Measurements from ENCODE around the gene INO80C.

Gene INO80C

DNA sequence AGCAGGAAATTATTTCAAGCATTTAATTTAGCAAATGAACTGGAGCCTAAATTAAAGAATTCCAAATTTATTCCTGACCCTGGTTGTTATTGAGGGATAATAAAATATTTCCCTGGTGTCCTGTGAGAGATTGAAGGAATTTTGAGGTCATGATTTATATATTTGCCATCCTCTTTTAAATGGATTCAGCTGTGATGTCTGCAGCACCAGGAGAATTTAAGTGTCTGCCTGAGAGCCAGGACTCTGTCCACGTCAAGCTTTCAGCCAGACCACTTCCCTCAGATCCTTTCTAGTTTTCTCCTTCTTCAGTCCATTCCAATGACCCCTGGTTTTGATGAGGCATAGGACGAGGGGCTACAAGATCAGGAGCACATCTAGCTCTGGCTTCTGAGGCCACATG lies 59.9 kb downstream of the INO80C start:
- no peak overlapping the region for H2AK5ac ChIP-seq (ENCODE audit: low read length)
- no CpG with 5 or more reads among the region's 2 CpGs for WGBS (ENCODE audit: extremely low coverage, insufficient coverage, insufficient read length)

DNA sequence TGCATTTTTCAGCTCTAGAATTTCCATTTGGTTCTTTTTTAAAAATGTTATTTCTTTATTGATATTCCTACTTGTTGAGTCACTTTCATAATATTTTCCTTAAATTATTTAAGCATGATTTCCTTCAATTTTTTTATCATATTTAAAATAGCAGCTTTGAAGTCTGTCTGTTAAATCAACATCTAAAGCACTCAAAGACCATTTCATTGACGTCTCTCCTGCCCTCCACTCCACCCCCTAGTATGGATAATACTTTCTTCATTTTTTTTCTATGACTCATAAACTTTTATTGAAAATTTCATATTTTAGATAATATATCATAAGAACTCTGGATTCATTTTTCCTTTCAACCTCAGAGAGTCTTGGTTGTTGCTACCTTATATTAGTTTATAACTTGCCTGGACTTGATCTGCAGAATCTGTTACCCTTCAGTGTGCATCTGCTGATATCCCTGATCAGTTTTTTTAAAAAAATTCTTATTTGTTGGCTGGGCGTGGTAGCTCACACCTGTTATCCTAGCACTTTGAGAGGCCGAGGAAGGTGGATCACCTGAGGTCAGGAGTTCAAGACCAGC lies 61.6 kb downstream of the INO80C start:
- H4K12ac ChIP-seq (ENCODE audit: low read depth, low read length), result no peak overlapping the region
- no peak overlapping the region for H2AFZ ChIP-seq (ENCODE audit: insufficient read depth, low read length, poor library complexity)
- no peak for DNase-seq
- H3K14ac ChIP-seq (ENCODE audit: low read length), result no peak overlapping the region
- H3K23ac ChIP-seq (ENCODE audit: low read length), result no peak overlapping the region
- no peak overlapping the region for H2BK120ac ChIP-seq (ENCODE audit: insufficient read depth, low read length, poor library complexity)
- H3K27ac ChIP-seq (ENCODE audit: low read depth, low read length), result no peak overlapping the region
- no peaks in the 10 kb centered on the region for H3K27me3 ChIP-seq (ENCODE audit: insufficient read depth, low read length)
- H2BK5ac ChIP-seq (ENCODE audit: low read depth, low read length, poor library complexity), result no peak overlapping the region
- H2AK5ac ChIP-seq (ENCODE audit: low read length), result no peak overlapping the region
- H3K18ac ChIP-seq (ENCODE audit: low read length), result no peak overlapping the region
- no CpG with 5 or more reads among the region's 3 CpGs for WGBS (ENCODE audit: extremely low coverage, insufficient coverage, insufficient read length)
- no peaks in the 10 kb centered on the region for H3K4me1 ChIP-seq (ENCODE audit: control insufficient read depth in 1 of 2, insufficient read depth in 2 of 2, low read length in 2 of 2)
- no peak overlapping the region for H2BK12ac ChIP-seq (ENCODE audit: low read length)
- no peak overlapping the region for H3K4ac ChIP-seq (ENCODE audit: low read depth, low read length)
- no peak overlapping the region for H3K4me2 ChIP-seq (ENCODE audit: low read length)
- H3K36me3 ChIP-seq (ENCODE audit: control insufficient read depth in 1 of 2, insufficient read depth in 2 of 2, low read length in 2 of 2), result no peaks in the 10 kb centered on the region
- no peak overlapping the region for H3K4me3 ChIP-seq (ENCODE audit: low read depth, low read length)
- no peaks in the 10 kb centered on the region for H3K9me3 ChIP-seq (ENCODE audit: insufficient read depth, low read depth, low read length)
- no peaks in the 10 kb centered on the region for H3K79me1 ChIP-seq (ENCODE audit: low read length)
- H3K9ac ChIP-seq (ENCODE audit: low read length), result no peak overlapping the region
- H4K91ac ChIP-seq (ENCODE audit: low read depth, low read length), result no peak overlapping the region
- no peak overlapping the region for H4K8ac ChIP-seq (ENCODE audit: low read depth, low read length)
- H3K79me2 ChIP-seq (ENCODE audit: control insufficient read depth, insufficient read depth, low read length, poor library complexity), result no peaks in the 10 kb centered on the region

More for the DNA sequence above, 59.9 kb downstream of the INO80C start:
- Histone ChIP-seq H3K4me1 (ENCODE audit: control insufficient read depth in 1 of 2, insufficient read depth in 2 of 2, low read length in 2 of 2) (peaks cover 4 to 9% of the 10 kb centered on the region in 2 experiments), H3K4ac (ENCODE audit: low read depth, low read length) (no peak overlapping the region), H3K79me1 (ENCODE audit: low read length) (no peaks in the 10 kb centered on the region), H3K4me2 (ENCODE audit: low read length) (no peak overlapping the region), H3K14ac (ENCODE audit: low read length) (no peak overlapping the region), H3K79me2 (ENCODE audit: control insufficient read depth, insufficient read depth, low read length, poor library complexity) (no peaks in the 10 kb centered on the region), H3K36me3 (ENCODE audit: control insufficient read depth in 1 of 2, insufficient read depth in 2 of 2, low read length in 2 of 2) (no peaks in the 10 kb centered on the region), H3K9me3 (ENCODE audit: insufficient read depth, low read depth, low read length) (no peaks in the 10 kb centered on the region), H2AFZ (ENCODE audit: insufficient read depth, low read length, poor library complexity) (no peak overlapping the region), H3K23ac (ENCODE audit: low read length) (no peak overlapping the region), H2BK12ac (ENCODE audit: low read length) (peak overlapping the region; percentile 81), H4K12ac (ENCODE audit: low read depth, low read length) (no peak overlapping the region), H2BK120ac (ENCODE audit: insufficient read depth, low read length, poor library complexity) (no peak overlapping the region), H3K27ac (ENCODE audit: low read depth, low read length) (no peak overlapping the region), H3K27me3 (ENCODE audit: insufficient read depth, low read length) (no peaks in the 10 kb centered on the region), H4K91ac (ENCODE audit: low read depth, low read length) (no peak overlapping the region), H3K9ac (ENCODE audit: low read length) (no peak overlapping the region), H3K4me3 (ENCODE audit: low read depth, low read length) (no peak overlapping the region), H2BK5ac (ENCODE audit: low read depth, low read length, poor library complexity) (no peak overlapping the region), H4K8ac (ENCODE audit: low read depth, low read length) (no peak overlapping the region), H3K18ac (ENCODE audit: low read length) (no peak overlapping the region)
- DNase-seq, result no peak

DNA sequence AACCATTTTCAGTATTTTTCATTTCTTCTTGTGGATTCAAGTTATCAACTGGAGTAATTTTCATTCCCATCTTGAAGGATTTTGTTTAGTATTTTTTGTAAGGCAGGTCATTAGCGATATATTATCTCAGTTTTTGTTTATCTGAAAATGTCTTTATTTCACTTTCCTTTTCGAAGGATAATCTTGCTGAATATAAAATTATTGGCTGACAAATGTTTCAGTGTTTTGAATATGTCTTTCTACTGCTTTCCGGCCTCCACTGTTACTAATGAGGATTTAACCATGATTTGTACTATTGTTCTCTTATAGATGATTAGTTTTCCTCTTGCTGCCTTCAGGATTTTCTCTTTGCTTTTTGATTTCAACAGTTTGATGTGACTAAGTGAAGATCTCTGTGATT lies 62.4 kb downstream of the INO80C start:
- Histone ChIP-seq H4K12ac (ENCODE audit: low read depth, low read length) (no peak overlapping the region), H2AFZ (ENCODE audit: insufficient read depth, low read length, poor library complexity) (no peak overlapping the region), H3K4me2 (ENCODE audit: low read length) (no peak overlapping the region), H3K79me2 (ENCODE audit: control insufficient read depth, insufficient read depth, low read length, poor library complexity) (no peaks in the 10 kb centered on the region), H3K4me3 (ENCODE audit: low read depth, low read length) (no peak overlapping the region), H2AK5ac (ENCODE audit: low read length) (no peak overlapping the region), H3K14ac (ENCODE audit: low read length) (no peak overlapping the region), H4K8ac (ENCODE audit: low read depth, low read length) (no peak overlapping the region), H3K4ac (ENCODE audit: low read depth, low read length) (no peak overlapping the region), H3K36me3 (ENCODE audit: control insufficient read depth in 1 of 2, insufficient read depth in 2 of 2, low read length in 2 of 2) (no peaks in the 10 kb centered on the region), H3K27me3 (ENCODE audit: insufficient read depth, low read length) (no peaks in the 10 kb centered on the region), H3K9me3 (ENCODE audit: insufficient read depth, low read depth, low read length) (no peaks in the 10 kb centered on the region), H2BK5ac (ENCODE audit: low read depth, low read length, poor library complexity) (no peak overlapping the region), H4K91ac (ENCODE audit: low read depth, low read length) (no peak overlapping the region), H3K27ac (ENCODE audit: low read depth, low read length) (no peak overlapping the region), H3K18ac (ENCODE audit: low read length) (no peak overlapping the region), H3K23ac (ENCODE audit: low read length) (no peak overlapping the region), H3K9ac (ENCODE audit: low read length) (no peak overlapping the region), H2BK12ac (ENCODE audit: low read length) (no peak overlapping the region), H2BK120ac (ENCODE audit: insufficient read depth, low read length, poor library complexity) (no peak overlapping the region), H3K79me1 (ENCODE audit: low read length) (no peaks in the 10 kb centered on the region), H3K4me1 (ENCODE audit: control insufficient read depth in 1 of 2, insufficient read depth in 2 of 2, low read length in 2 of 2) (no peaks in the 10 kb centered on the region)
- no peak for DNase-seq
- no CpG with 5 or more reads among the region's 3 CpGs for WGBS (ENCODE audit: extremely low coverage, insufficient coverage, insufficient read length)

DNA sequence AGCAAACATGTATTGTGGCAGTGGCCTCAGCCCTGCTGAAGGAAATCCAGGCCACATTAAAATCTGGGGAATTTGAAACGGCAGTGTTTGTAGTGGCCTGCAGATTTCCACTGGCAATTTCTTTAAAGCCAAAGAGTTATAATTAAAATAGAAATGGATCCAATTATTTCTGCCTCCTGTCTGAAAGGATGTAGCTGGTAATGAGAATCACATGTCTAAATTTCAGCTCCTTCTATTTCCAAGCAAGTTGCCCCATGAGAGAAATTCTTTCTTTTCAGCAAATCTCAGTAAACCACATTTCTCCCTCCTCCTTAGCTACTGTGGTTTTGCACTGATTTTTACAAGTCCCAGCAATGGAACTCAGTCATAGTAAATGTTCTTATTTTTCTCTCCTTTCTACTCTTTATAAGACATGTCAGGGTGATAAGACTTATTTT lies 65.2 kb downstream of the INO80C start:
- Histone ChIP-seq H4K12ac (ENCODE audit: low read depth, low read length) (no peak overlapping the region), H3K79me2 (ENCODE audit: control insufficient read depth, insufficient read depth, low read length, poor library complexity) (no peaks in the 10 kb centered on the region), H3K14ac (ENCODE audit: low read length) (no peak overlapping the region), H3K4me2 (ENCODE audit: low read length) (no peak overlapping the region), H2AFZ (ENCODE audit: insufficient read depth, low read length, poor library complexity) (no peak overlapping the region), H3K23ac (ENCODE audit: low read length) (no peak overlapping the region), H3K9me3 (ENCODE audit: insufficient read depth, low read depth, low read length) (no peaks in the 10 kb centered on the region), H4K8ac (ENCODE audit: low read depth, low read length) (no peak overlapping the region), H3K9ac (ENCODE audit: low read length) (no peak overlapping the region), H4K91ac (ENCODE audit: low read depth, low read length) (no peak overlapping the region), H2AK5ac (ENCODE audit: low read length) (no peak overlapping the region), H3K27me3 (ENCODE audit: insufficient read depth, low read length) (no peaks in the 10 kb centered on the region), H3K4me3 (ENCODE audit: low read depth, low read length) (no peak overlapping the region), H3K4ac (ENCODE audit: low read depth, low read length) (no peak overlapping the region), H2BK12ac (ENCODE audit: low read length) (no peak overlapping the region), H3K4me1 (ENCODE audit: control insufficient read depth in 1 of 2, insufficient read depth in 2 of 2, low read length in 2 of 2) (no peaks in the 10 kb centered on the region), H3K79me1 (ENCODE audit: low read length) (no peaks in the 10 kb centered on the region), H2BK120ac (ENCODE audit: insufficient read depth, low read length, poor library complexity) (no peak overlapping the region), H3K18ac (ENCODE audit: low read length) (no peak overlapping the region), H2BK5ac (ENCODE audit: low read depth, low read length, poor library complexity) (no peak overlapping the region), H3K36me3 (ENCODE audit: control insufficient read depth in 1 of 2, insufficient read depth in 2 of 2, low read length in 2 of 2) (no peaks in the 10 kb centered on the region), H3K27ac (ENCODE audit: low read depth, low read length) (no peak overlapping the region)
- no CpG with 5 or more reads among the region's 1 CpG for whole genome bisulfite sequencing (ENCODE audit: extremely low coverage, insufficient coverage, insufficient read length)
- no peak for DNase-seq

All from trophoblast cell (in vitro differentiated cells and primary cell).